CD14-positive monocyte (primary cell): ENCODE results near the gene SNAP25. TPM values are rescaled to one million over a fixed set of nuclear protein-coding genes. Genes with fewer than 3 reads are reported as not detected.

Experiments
- DNase-seq, 3 donors: peaks; one replicate each; pipeline ENCODE4 v3.0.0-alpha.2; 2011 to 2022
- H2AFZ ChIP-seq: 2 replicates; pipeline ENCODE4 v1.6.0; 2012; ENCODE audit warnings: mild to moderate bottlenecking, low read depth, low read length, inconsistent platforms; ENCODE audit not compliant: insufficient read depth, poor library complexity, severe bottlenecking
- H3K27ac ChIP-seq, 2 donors: 1 replicate in 1 of 2; 2 replicates in 1 of 2; pipeline ENCODE4 v1.5.1; 2012 to 2013; ENCODE audit warnings: low read length in 2 of 2, control low read depth in 1 of 2, inconsistent platforms in 1 of 2, low read depth in 1 of 2, mild to moderate bottlenecking in 1 of 2
- H3K27me3 ChIP-seq, 2 donors: one replicate each; pipeline versions ENCODE4 v1.6.0 to v1.6.1; 2011 to 2013; ENCODE audit warnings: low read length in 2 of 2; ENCODE audit not compliant: control insufficient read depth in 2 of 2, insufficient read depth in 2 of 2
- H3K36me3 ChIP-seq, 2 donors: replicated peaks in 1 of 2; 1 replicate in 1 of 2; 2 replicates in 1 of 2; pipeline versions ENCODE4 v1.5.1 to v1.6.1; 2012 to 2013; ENCODE audit warnings: low read length in 2 of 2, control low read depth in 1 of 2, inconsistent platforms in 1 of 2, mild to moderate bottlenecking in 1 of 2; ENCODE audit not compliant: insufficient read depth in 2 of 2, control insufficient read depth in 1 of 2
- H3K4me1 ChIP-seq, 2 donors: 1 replicate in 1 of 2; 2 replicates in 1 of 2; pipeline versions ENCODE4 v1.5.1 to v1.6.1; 2012 to 2013; ENCODE audit warnings: low read length in 2 of 2, control low read depth in 1 of 2, inconsistent platforms in 1 of 2, mild to moderate bottlenecking in 1 of 2, moderate library complexity in 1 of 2; ENCODE audit not compliant: insufficient read depth in 2 of 2, control insufficient read depth in 1 of 2
- H3K4me2 ChIP-seq: replicated peaks from 2 replicates; pipeline ENCODE3; 2012; ENCODE audit warnings: low read length, moderate library complexity, mild to moderate bottlenecking; ENCODE audit not compliant: poor library complexity, severe bottlenecking; ENCODE audit errors: extremely low read depth
- H3K4me3 ChIP-seq, 3 experiments: fragments of 200-600 bp in 1 of 3; sonication (generic) in 1 of 3; replicated peaks in 1 of 3; 1 replicate in 2 of 3; 2 replicates in 1 of 3; pipeline ENCODE4 v1.5.1; 2011 to 2013; ENCODE audit warnings: low read length in 3 of 3, mild to moderate bottlenecking in 3 of 3, control low read depth in 2 of 3, low read depth in 2 of 3, inconsistent platforms in 1 of 3, moderate library complexity in 1 of 3
- H3K79me2 ChIP-seq: 2 replicates; pipeline ENCODE4 v1.6.0; 2012; ENCODE audit warnings: mild to moderate bottlenecking, control low read depth, inconsistent platforms, low read length, moderate library complexity; ENCODE audit not compliant: insufficient read depth
- H3K9ac ChIP-seq: 2 replicates; pipeline ENCODE4 v1.6.0; 2017; ENCODE audit warnings: low read length, mild to moderate bottlenecking; ENCODE audit not compliant: insufficient read depth, poor library complexity, severe bottlenecking
- H3K9me3 ChIP-seq, 2 donors: replicated peaks in 1 of 2; 1 replicate in 1 of 2; 2 replicates in 1 of 2; pipeline versions ENCODE4 v1.5.1 to v1.6.1; 2012 to 2013; ENCODE audit warnings: low read length in 2 of 2, control low read depth in 1 of 2; ENCODE audit not compliant: control insufficient read depth in 1 of 2, insufficient read depth in 1 of 2
- H4K20me1 ChIP-seq: 2 replicates; pipeline ENCODE4 v1.6.0; 2012; ENCODE audit warnings: mild to moderate bottlenecking, low read length, control low read depth, moderate library complexity; ENCODE audit not compliant: insufficient read depth
- H3K27ac Mint-ChIP-seq, 7 donors: one replicate each; pipeline ENCODE4 v1.8.0; 2020; ENCODE audit warnings: mild to moderate bottlenecking in 7 of 7, mixed read lengths in 7 of 7, moderate library complexity in 6 of 7, inconsistent platforms in 2 of 7
- H3K27me3 Mint-ChIP-seq, 3 donors: one replicate each; pipeline ENCODE4 v1.8.0; 2021 to 2022; ENCODE audit warnings: low read depth in 3 of 3, mild to moderate bottlenecking in 3 of 3, mixed read lengths in 3 of 3, moderate library complexity in 3 of 3, inconsistent platforms in 1 of 3
- H3K36me3 Mint-ChIP-seq, 2 donors: one replicate each; pipeline ENCODE4 v1.8.0; 2020; ENCODE audit warnings: mixed read lengths in 2 of 2, inconsistent platforms in 1 of 2, mild to moderate bottlenecking in 1 of 2
- H3K4me1 Mint-ChIP-seq: one replicate; pipeline ENCODE4 v1.8.0; 2020; ENCODE audit warnings: mild to moderate bottlenecking, mixed read lengths
- H3K4me3 Mint-ChIP-seq, 2 donors: one replicate each; pipeline ENCODE4 v1.8.0; 2020; ENCODE audit warnings: mild to moderate bottlenecking in 2 of 2, mixed read lengths in 2 of 2, moderate library complexity in 1 of 2
- H3K9me3 Mint-ChIP-seq, 7 donors: one replicate each; pipeline ENCODE4 v1.8.0; 2020 to 2022; ENCODE audit warnings: mixed read lengths in 7 of 7, mild to moderate bottlenecking in 6 of 7, moderate library complexity in 6 of 7, inconsistent platforms in 2 of 7
- CTCF ChIP-seq: fragments of 200-600 bp; IDR thresholded peaks from one replicate; pipeline ENCODE4 v1.8.0; 2022; ENCODE audit warnings: antibody characterized with exemption, mild to moderate bottlenecking
- WGBS: methylation state at CpG from one replicate; pipeline ENCODE4 v1.1.5; 2013; ENCODE audit warnings: missing lambda C conversion rate; ENCODE audit not compliant: insufficient coverage; 5-methylcytosine and 5-hydroxymethylcytosine counted together
- intact Hi-C, 2 donors: fragments of 100-400 bp; cut with micrococcal nuclease; formaldehyde crosslinking; loops; one replicate each; pipeline versions ENCODE4 v1.15.0 to v1.15.1; 2023
- polyA plus RNA-seq, 3 donors: library from polyadenylated mRNA; depleted of rRNA in 1 of 3; unstranded in 2 of 3; stranded (reverse) in 1 of 3; fragments of 300-500 nt in 2 of 3; fragments of >200 nt in 1 of 3; fragmentation: Illumina TruSeq in 2 of 3; gene quantifications; 1 replicate in 2 of 3; 2 replicates in 1 of 3; pipeline ENCODE4 v1.2.3, GENCODE V29; 2012 to 2021

The SNAP25 gene
- polyA plus RNA-seq, 3 donors: not detected

- no peak for DNase-seq
- no peak overlapping the region for H2AFZ ChIP-seq
- intact Hi-C loops: no loop called here
- Mint-ChIP-seq H3K36me3 (no peaks in the 10 kb centered on the region), H3K27ac (no peak overlapping the region), H3K9me3 (peaks cover 0 to 4% (median 1%) of the 10 kb centered on the region in 7 donors), H3K4me3 (no peak overlapping the region), H3K27me3 (peaks cover 0 to 7% (median 2%) of the 10 kb centered on the region in 3 donors), H3K4me1 (no peaks in the 10 kb centered on the region)
- no peak overlapping the region for H3K9ac ChIP-seq
- 93% methylated on average over 3 of the region's 4 CpGs for WGBS
- H3K4me3 ChIP-seq: no peak overlapping the region
- no peak overlapping the region for H3K27ac ChIP-seq
- no peak overlapping the region for H3K4me2 ChIP-seq
- no peaks in the 10 kb centered on the region for H3K79me2 ChIP-seq
- H3K36me3 ChIP-seq: no peaks in the 10 kb centered on the region
- no peaks in the 10 kb centered on the region for H3K9me3 ChIP-seq
- no peaks in the 10 kb centered on the region for H4K20me1 ChIP-seq
- no peaks in the 10 kb centered on the region for H3K27me3 ChIP-seq
- TF ChIP-seq CTCF: no peak
- no peaks in the 10 kb centered on the region for H3K4me1 ChIP-seq
Measured at GRCh38 chr20:10286356-10286755, 67.7 kb downstream of the SNAP25 start.

- Mint-ChIP-seq H3K27ac (no peak overlapping the region), H3K27me3 (peaks cover under 1 to 3% (median 2%) of the 10 kb centered on the region in 3 donors), H3K36me3 (no peaks in the 10 kb centered on the region), H3K4me1 (no peaks in the 10 kb centered on the region), H3K9me3 (peaks cover 0 to 2% (median 0%) of the 10 kb centered on the region in 7 donors), H3K4me3 (no peak overlapping the region)
- Histone ChIP-seq H3K4me3 (no peak overlapping the region), H3K27ac (no peak overlapping the region), H3K79me2 (no peaks in the 10 kb centered on the region), H3K9ac (no peak overlapping the region), H3K36me3 (no peaks in the 10 kb centered on the region), H3K9me3 (no peaks in the 10 kb centered on the region), H4K20me1 (no peaks in the 10 kb centered on the region), H3K4me2 (no peak overlapping the region), H3K4me1 (no peaks in the 10 kb centered on the region), H2AFZ (no peak overlapping the region), H3K27me3 (no peaks in the 10 kb centered on the region)
- no peak for TF ChIP-seq CTCF
- intact Hi-C loops: no loop called here
- DNase-seq: no peak
- no CpG with 5 or more reads among the region's 5 CpGs for WGBS
Measured at GRCh38 chr20:10288421-10288820, 69.8 kb downstream of the SNAP25 start.
